ENCODE data around the gene MAP4K3.
A peak's percentile ranks its signal among the peaks of the same experiment; 100 is the strongest.

Gene MAP4K3

GRCh38 chr2:39359453-39360038 is 77.5 kb downstream of the MAP4K3 start:
- Histone ChIP-seq H2BK15ac (replicated peaks; ENCODE audit: low read depth) (no peak overlapping the region), H4K8ac (ENCODE audit: low read depth, low read length) (no peak overlapping the region), H3K27me3 (ENCODE audit: insufficient read depth, low read length, poor library complexity) (no peaks in the 10 kb centered on the region), H2BK5ac (ENCODE audit: low read length) (no peak overlapping the region), H2AK5ac (ENCODE audit: low read length) (no peak overlapping the region), H3K79me1 (ENCODE audit: low read length) (peaks cover 3% of the 10 kb centered on the region), H3K4me2 (ENCODE audit: low read length) (no peak overlapping the region), H3K36me3 (ENCODE audit: control insufficient read depth, insufficient read depth, low read length) (no peaks in the 10 kb centered on the region), H3K9ac (ENCODE audit: low read length) (no peak overlapping the region), H2BK120ac (ENCODE audit: low read depth, low read length) (no peak overlapping the region), H3K27ac (ENCODE audit: low read depth, low read length) (no peak overlapping the region), H3K18ac (ENCODE audit: low read length) (no peak overlapping the region), H3K4me1 (ENCODE audit: control insufficient read depth, low read depth, low read length) (no peaks in the 10 kb centered on the region), H3K56ac (ENCODE audit: low read length) (no peak overlapping the region), H3K23ac (ENCODE audit: low read length) (no peak overlapping the region), H3K4me3 (ENCODE audit: low read length) (peak overlapping the region; percentile 20), H3K79me2 (ENCODE audit: control insufficient read depth, insufficient read depth, low read length) (peaks cover 14% of the 10 kb centered on the region), H3K4ac (ENCODE audit: low read depth, low read length) (no peak overlapping the region), H4K5ac (ENCODE audit: low read length) (no peak overlapping the region)
- no CpG with 5 or more reads among the region's 5 CpGs for WGBS (ENCODE audit: extremely low coverage, insufficient coverage, low lambda C conversion rate)
- peak; percentile 44 for DNase-seq

GRCh38 chr2:39356922-39357639 is 80.0 kb downstream of the MAP4K3 start:
- no peaks in the 10 kb centered on the region for H3K27me3 ChIP-seq (ENCODE audit: insufficient read depth, low read length, poor library complexity)
- H3K18ac ChIP-seq (ENCODE audit: low read length), result no peak overlapping the region
- no peak overlapping the region for H3K23ac ChIP-seq (ENCODE audit: low read length)
- no peak overlapping the region for H4K8ac ChIP-seq (ENCODE audit: low read depth, low read length)
- H3K79me2 ChIP-seq (ENCODE audit: control insufficient read depth, insufficient read depth, low read length), result peaks cover 9% of the 10 kb centered on the region
- no peak overlapping the region for H3K56ac ChIP-seq (ENCODE audit: low read length)
- H3K79me1 ChIP-seq (ENCODE audit: low read length), result peaks cover 1% of the 10 kb centered on the region
- no peak overlapping the region for H2BK15ac ChIP-seq (replicated peaks; ENCODE audit: low read depth)
- H2BK120ac ChIP-seq (ENCODE audit: low read depth, low read length), result no peak overlapping the region
- H3K4ac ChIP-seq (ENCODE audit: low read depth, low read length), result no peak overlapping the region
- no CpG with 5 or more reads among the region's 1 CpG for WGBS (ENCODE audit: extremely low coverage, insufficient coverage, low lambda C conversion rate)
- H3K36me3 ChIP-seq (ENCODE audit: control insufficient read depth, insufficient read depth, low read length), result no peaks in the 10 kb centered on the region
- no peak overlapping the region for H2BK5ac ChIP-seq (ENCODE audit: low read length)
- H3K4me3 ChIP-seq (ENCODE audit: low read length), result no peak overlapping the region
- no peak overlapping the region for H4K5ac ChIP-seq (ENCODE audit: low read length)
- no peak overlapping the region for H3K9ac ChIP-seq (ENCODE audit: low read length)
- no peak overlapping the region for H3K27ac ChIP-seq (ENCODE audit: low read depth, low read length)
- H3K4me1 ChIP-seq (ENCODE audit: control insufficient read depth, low read depth, low read length), result no peaks in the 10 kb centered on the region
- H3K4me2 ChIP-seq (ENCODE audit: low read length), result no peak overlapping the region
- H2AK5ac ChIP-seq (ENCODE audit: low read length), result no peak overlapping the region
- no peak for DNase-seq

- Histone ChIP-seq H3K79me2 (ENCODE audit: control insufficient read depth, insufficient read depth, low read length) (no peaks in the 10 kb centered on the region), H2BK5ac (ENCODE audit: low read length) (no peak overlapping the region), H3K79me1 (ENCODE audit: low read length) (no peaks in the 10 kb centered on the region), H2BK15ac (replicated peaks; ENCODE audit: low read depth) (no peak overlapping the region), H3K56ac (ENCODE audit: low read length) (no peak overlapping the region), H3K4me2 (ENCODE audit: low read length) (no peak overlapping the region), H2AK5ac (ENCODE audit: low read length) (no peak overlapping the region), H4K5ac (ENCODE audit: low read length) (no peak overlapping the region), H3K4me1 (ENCODE audit: control insufficient read depth, low read depth, low read length) (no peaks in the 10 kb centered on the region), H3K4me3 (ENCODE audit: low read length) (no peak overlapping the region), H3K4ac (ENCODE audit: low read depth, low read length) (no peak overlapping the region), H4K8ac (ENCODE audit: low read depth, low read length) (no peak overlapping the region), H3K9ac (ENCODE audit: low read length) (no peak overlapping the region), H3K23ac (ENCODE audit: low read length) (no peak overlapping the region), H3K27ac (ENCODE audit: low read depth, low read length) (no peak overlapping the region), H3K18ac (ENCODE audit: low read length) (no peak overlapping the region), H3K36me3 (ENCODE audit: control insufficient read depth, insufficient read depth, low read length) (no peaks in the 10 kb centered on the region), H3K27me3 (ENCODE audit: insufficient read depth, low read length, poor library complexity) (no peaks in the 10 kb centered on the region), H2BK120ac (ENCODE audit: low read depth, low read length) (no peak overlapping the region)
- no peak for DNase-seq
- WGBS (ENCODE audit: extremely low coverage, insufficient coverage, low lambda C conversion rate), result no CpG with 5 or more reads among the region's 3 CpGs
These were observed 86.4 kb downstream of the MAP4K3 start for GRCh38 chr2:39350658-39351057.

- H3K18ac ChIP-seq (ENCODE audit: low read length), result no peak overlapping the region
- no peak overlapping the region for H3K4ac ChIP-seq (ENCODE audit: low read depth, low read length)
- H3K56ac ChIP-seq (ENCODE audit: low read length), result no peak overlapping the region
- H2AK5ac ChIP-seq (ENCODE audit: low read length), result no peak overlapping the region
- peaks cover 2% of the 10 kb centered on the region for H3K79me2 ChIP-seq (ENCODE audit: control insufficient read depth, insufficient read depth, low read length)
- H3K4me2 ChIP-seq (ENCODE audit: low read length), result no peak overlapping the region
- no peak overlapping the region for H3K27ac ChIP-seq (ENCODE audit: low read depth, low read length)
- H2BK5ac ChIP-seq (ENCODE audit: low read length), result no peak overlapping the region
- H3K9ac ChIP-seq (ENCODE audit: low read length), result no peak overlapping the region
- no peaks in the 10 kb centered on the region for H3K36me3 ChIP-seq (ENCODE audit: control insufficient read depth, insufficient read depth, low read length)
- H3K27me3 ChIP-seq (ENCODE audit: insufficient read depth, low read length, poor library complexity), result no peaks in the 10 kb centered on the region
- no peak for DNase-seq
- no peaks in the 10 kb centered on the region for H3K4me1 ChIP-seq (ENCODE audit: control insufficient read depth, low read depth, low read length)
- no peak overlapping the region for H2BK120ac ChIP-seq (ENCODE audit: low read depth, low read length)
- H3K4me3 ChIP-seq (ENCODE audit: low read length), result no peak overlapping the region
- no peak overlapping the region for H4K8ac ChIP-seq (ENCODE audit: low read depth, low read length)
- no peak overlapping the region for H4K5ac ChIP-seq (ENCODE audit: low read length)
- H3K79me1 ChIP-seq (ENCODE audit: low read length), result peaks cover 2% of the 10 kb centered on the region
- H2BK15ac ChIP-seq (replicated peaks; ENCODE audit: low read depth), result no peak overlapping the region
- no CpG with 5 or more reads among the region's 3 CpGs for WGBS (ENCODE audit: extremely low coverage, insufficient coverage, low lambda C conversion rate)
- H3K23ac ChIP-seq (ENCODE audit: low read length), result no peak overlapping the region
These were observed 98.6 kb downstream of the MAP4K3 start for GRCh38 chr2:39338502-39338901.

- H3K4me3 ChIP-seq (ENCODE audit: low read length), result no peak overlapping the region
- no peak overlapping the region for H2AK5ac ChIP-seq (ENCODE audit: low read length)
- no peaks in the 10 kb centered on the region for H3K36me3 ChIP-seq (ENCODE audit: control insufficient read depth, insufficient read depth, low read length)
- H4K5ac ChIP-seq (ENCODE audit: low read length), result no peak overlapping the region
- H3K79me2 ChIP-seq (ENCODE audit: control insufficient read depth, insufficient read depth, low read length), result peaks cover 2% of the 10 kb centered on the region
- H3K9ac ChIP-seq (ENCODE audit: low read length), result no peak overlapping the region
- no peak for DNase-seq
- H2BK120ac ChIP-seq (ENCODE audit: low read depth, low read length), result no peak overlapping the region
- H3K56ac ChIP-seq (ENCODE audit: low read length), result no peak overlapping the region
- no peaks in the 10 kb centered on the region for H3K4me1 ChIP-seq (ENCODE audit: control insufficient read depth, low read depth, low read length)
- no peak overlapping the region for H2BK5ac ChIP-seq (ENCODE audit: low read length)
- H4K8ac ChIP-seq (ENCODE audit: low read depth, low read length), result no peak overlapping the region
- no peak overlapping the region for H3K18ac ChIP-seq (ENCODE audit: low read length)
- no peak overlapping the region for H3K27ac ChIP-seq (ENCODE audit: low read depth, low read length)
- no peak overlapping the region for H3K4me2 ChIP-seq (ENCODE audit: low read length)
- WGBS (ENCODE audit: extremely low coverage, insufficient coverage, low lambda C conversion rate), result no CpG with 5 or more reads among the region's 3 CpGs
- H3K79me1 ChIP-seq (ENCODE audit: low read length), result peaks cover 2% of the 10 kb centered on the region
- no peak overlapping the region for H3K4ac ChIP-seq (ENCODE audit: low read depth, low read length)
- H3K23ac ChIP-seq (ENCODE audit: low read length), result no peak overlapping the region
- no peak overlapping the region for H2BK15ac ChIP-seq (replicated peaks; ENCODE audit: low read depth)
- no peaks in the 10 kb centered on the region for H3K27me3 ChIP-seq (ENCODE audit: insufficient read depth, low read length, poor library complexity)
These were observed 101.2 kb downstream of the MAP4K3 start for GRCh38 chr2:39335930-39336329.

GRCh38 chr2:39334978-39335377 is 102.1 kb downstream of the MAP4K3 start:
- Histone ChIP-seq H3K4ac (ENCODE audit: low read depth, low read length) (no peak overlapping the region), H2BK5ac (ENCODE audit: low read length) (no peak overlapping the region), H3K4me3 (ENCODE audit: low read length) (no peak overlapping the region), H3K9ac (ENCODE audit: low read length) (no peak overlapping the region), H2AK5ac (ENCODE audit: low read length) (no peak overlapping the region), H3K18ac (ENCODE audit: low read length) (no peak overlapping the region), H3K4me2 (ENCODE audit: low read length) (no peak overlapping the region), H3K27ac (ENCODE audit: low read depth, low read length) (no peak overlapping the region), H3K27me3 (ENCODE audit: insufficient read depth, low read length, poor library complexity) (no peaks in the 10 kb centered on the region), H3K4me1 (ENCODE audit: control insufficient read depth, low read depth, low read length) (no peaks in the 10 kb centered on the region), H2BK15ac (replicated peaks; ENCODE audit: low read depth) (no peak overlapping the region), H3K79me1 (ENCODE audit: low read length) (no peaks in the 10 kb centered on the region), H3K79me2 (ENCODE audit: control insufficient read depth, insufficient read depth, low read length) (peaks cover 2% of the 10 kb centered on the region), H3K56ac (ENCODE audit: low read length) (no peak overlapping the region), H3K23ac (ENCODE audit: low read length) (no peak overlapping the region), H3K36me3 (ENCODE audit: control insufficient read depth, insufficient read depth, low read length) (no peaks in the 10 kb centered on the region), H2BK120ac (ENCODE audit: low read depth, low read length) (no peak overlapping the region), H4K8ac (ENCODE audit: low read depth, low read length) (no peak overlapping the region), H4K5ac (ENCODE audit: low read length) (no peak overlapping the region)
- no CpG with 5 or more reads among the region's 4 CpGs for WGBS (ENCODE audit: extremely low coverage, insufficient coverage, low lambda C conversion rate)
- no peak for DNase-seq
